ENCODE data around the gene DCAF15. TPM values are rescaled to one million over a fixed set of nuclear protein-coding genes. Genes with fewer than 3 reads are reported as not detected.
"Not testable (repeated sequence)": the region's sequence is repeated elsewhere in the genome, so short reads cannot be mapped to it uniquely, and the experiment has no call there.

The DCAF15 gene
- total RNA-seq, 1 experiment from 2014 or later = 20.3 TPM

GRCh38 chr19:13965926-13966683 lies 13.8 kb downstream of the DCAF15 start:
- in situ Hi-C loops (cut with HindIII; ENCODE audit: low pct_unique_long_range_greater_than_20kb, low sequenced_read_pairs) = no loop called here
- DNase-seq (ENCODE audit: low read depth) = no peak

GRCh38 chr19:13966684-13967128 lies 14.4 kb downstream of the DCAF15 start:
- in situ Hi-C loops (cut with HindIII; ENCODE audit: low pct_unique_long_range_greater_than_20kb, low sequenced_read_pairs) = no loop called here
- DNase-seq (ENCODE audit: low read depth) = no peak

- DNase-seq (ENCODE audit: low read depth); in situ Hi-C loops (cut with HindIII; ENCODE audit: low pct_unique_long_range_greater_than_20kb, low sequenced_read_pairs): not testable (repeated sequence)
These were observed 14.9 kb downstream of the DCAF15 start for GRCh38 chr19:13967206-13967605.

- in situ Hi-C loops (cut with HindIII; ENCODE audit: low pct_unique_long_range_greater_than_20kb, low sequenced_read_pairs) = no loop called here
- no peak for DNase-seq (ENCODE audit: low read depth)
These were observed 16.1 kb downstream of the DCAF15 start for GRCh38 chr19:13968383-13968935.

- in situ Hi-C loops (cut with HindIII; ENCODE audit: low pct_unique_long_range_greater_than_20kb, low sequenced_read_pairs) = no loop called here
These were observed 16.7 kb downstream of the DCAF15 start for GRCh38 chr19:13968999-13969398.

GRCh38 chr19:13969897-13970296 lies 17.6 kb downstream of the DCAF15 start:
- in situ Hi-C loops (cut with HindIII; ENCODE audit: low pct_unique_long_range_greater_than_20kb, low sequenced_read_pairs) = no loop called here

More at GRCh38 chr19:13968999-13969398, 16.7 kb downstream of the DCAF15 start:
- DNase-seq (ENCODE audit: low read depth) = no peak

GRCh38 chr19:13971868-13972267 lies 19.6 kb downstream of the DCAF15 start:
- in situ Hi-C loops (cut with HindIII; ENCODE audit: low pct_unique_long_range_greater_than_20kb, low sequenced_read_pairs); DNase-seq (ENCODE audit: low read depth): not testable (repeated sequence)

More at GRCh38 chr19:13969897-13970296, 17.6 kb downstream of the DCAF15 start:
- no peak for DNase-seq (ENCODE audit: low read depth)

- in situ Hi-C loops (cut with HindIII; ENCODE audit: low pct_unique_long_range_greater_than_20kb, low sequenced_read_pairs) = no loop called here
- no peak for DNase-seq (ENCODE audit: low read depth)
These were observed 20.3 kb downstream of the DCAF15 start for GRCh38 chr19:13972368-13973155.

GRCh38 chr19:13973479-13973878 lies 21.2 kb downstream of the DCAF15 start:
- in situ Hi-C loops (cut with HindIII; ENCODE audit: low pct_unique_long_range_greater_than_20kb, low sequenced_read_pairs) = not testable (repeated sequence)

GRCh38 chr19:13974073-13974472 lies 21.8 kb downstream of the DCAF15 start:
- in situ Hi-C loops (cut with HindIII; ENCODE audit: low pct_unique_long_range_greater_than_20kb, low sequenced_read_pairs) = no loop called here
- DNase-seq (ENCODE audit: low read depth) = peak; percentile 95

More at GRCh38 chr19:13973479-13973878, 21.2 kb downstream of the DCAF15 start:
- not testable (repeated sequence) for DNase-seq (ENCODE audit: low read depth)

GRCh38 chr19:13975870-13976269 lies 23.6 kb downstream of the DCAF15 start:
- in situ Hi-C loops (cut with HindIII; ENCODE audit: low pct_unique_long_range_greater_than_20kb, low sequenced_read_pairs) = no loop called here
- no peak for DNase-seq (ENCODE audit: low read depth)

- DNase-seq (ENCODE audit: low read depth) = no peak
- in situ Hi-C loops (cut with HindIII; ENCODE audit: low pct_unique_long_range_greater_than_20kb, low sequenced_read_pairs) = no loop called here
These were observed 24.1 kb downstream of the DCAF15 start for GRCh38 chr19:13976446-13976845.

GRCh38 chr19:13977803-13978202 lies 25.5 kb downstream of the DCAF15 start:
- in situ Hi-C loops (cut with HindIII; ENCODE audit: low pct_unique_long_range_greater_than_20kb, low sequenced_read_pairs) = no loop called here
- DNase-seq (ENCODE audit: low read depth) = no peak

- in situ Hi-C loops (cut with HindIII; ENCODE audit: low pct_unique_long_range_greater_than_20kb, low sequenced_read_pairs) = no loop called here
- no peak for DNase-seq (ENCODE audit: low read depth)
These were observed 26.3 kb downstream of the DCAF15 start for GRCh38 chr19:13978351-13979243.

GRCh38 chr19:13979244-13979615 lies 26.9 kb downstream of the DCAF15 start:
- DNase-seq (ENCODE audit: low read depth) = no peak
- in situ Hi-C loops (cut with HindIII; ENCODE audit: low pct_unique_long_range_greater_than_20kb, low sequenced_read_pairs) = no loop called here

- in situ Hi-C loops (cut with HindIII; ENCODE audit: low pct_unique_long_range_greater_than_20kb, low sequenced_read_pairs) = no loop called here
- DNase-seq (ENCODE audit: low read depth) = no peak
These were observed 27.4 kb downstream of the DCAF15 start for GRCh38 chr19:13979686-13980085.

GRCh38 chr19:13980340-13980739 lies 28.0 kb downstream of the DCAF15 start:
- in situ Hi-C loops (cut with HindIII; ENCODE audit: low pct_unique_long_range_greater_than_20kb, low sequenced_read_pairs) = no loop called here
- DNase-seq (ENCODE audit: low read depth) = no peak

GRCh38 chr19:13981021-13981420 lies 28.7 kb downstream of the DCAF15 start:
- DNase-seq (ENCODE audit: low read depth) = no peak
- in situ Hi-C loops (cut with HindIII; ENCODE audit: low pct_unique_long_range_greater_than_20kb, low sequenced_read_pairs) = no loop called here

Measured in Caki2 (cell line).